ENCODE measurements around the gene ITPKB.

- TF ChIP-seq CTCF (conservative IDR thresholded peaks at IDR 0.05; ENCODE audit: low read depth, low read length) (no peak), EZH2phosphoT487 (IDR thresholded peaks at IDR 0.05; ENCODE audit: borderline replicate concordance, low read length) (no peak), EZH2 (IDR thresholded peaks at IDR 0.05; ENCODE audit: low read length, unreplicated experiment) (no peak)
Measured at GRCh38 chr1:226605318-226605950, 133.6 kb downstream of the ITPKB start.

All from PC-3 (cell line).